Peyer's patch (tissue), 4 donors: ENCODE results near the gene PRSS38.

Source experiments
- CTCF ChIP-seq, 6 experiments: fragments of 450-650 bp in 4 of 6; fragments of 200-600 bp in 2 of 6; sonication (generic) in 1 of 6; IDR thresholded peaks; one replicate each; pipeline ENCODE4 v1.5.1; 2017 to 2019; ENCODE audit warnings: antibody characterized with exemption in 6 of 6, mild to moderate bottlenecking in 3 of 6, moderate library complexity in 1 of 6
- POLR2A ChIP-seq, 2 donors: fragments of 450-650 bp; IDR thresholded peaks; one replicate each; pipeline ENCODE4 v1.5.1; 2017; ENCODE audit warnings: antibody characterized with exemption in 2 of 2, mild to moderate bottlenecking in 2 of 2, moderate library complexity in 2 of 2

- no peak for TF ChIP-seq CTCF (IDR thresholded peaks at IDR 0.05)
- TF ChIP-seq POLR2A (IDR thresholded peaks at IDR 0.05) = no peak
Measured at GRCh38 chr1:227883641-227884301, 68.3 kb downstream of the PRSS38 start.
